ENCODE data around the gene MTHFS.

The MTHFS gene

DNA sequence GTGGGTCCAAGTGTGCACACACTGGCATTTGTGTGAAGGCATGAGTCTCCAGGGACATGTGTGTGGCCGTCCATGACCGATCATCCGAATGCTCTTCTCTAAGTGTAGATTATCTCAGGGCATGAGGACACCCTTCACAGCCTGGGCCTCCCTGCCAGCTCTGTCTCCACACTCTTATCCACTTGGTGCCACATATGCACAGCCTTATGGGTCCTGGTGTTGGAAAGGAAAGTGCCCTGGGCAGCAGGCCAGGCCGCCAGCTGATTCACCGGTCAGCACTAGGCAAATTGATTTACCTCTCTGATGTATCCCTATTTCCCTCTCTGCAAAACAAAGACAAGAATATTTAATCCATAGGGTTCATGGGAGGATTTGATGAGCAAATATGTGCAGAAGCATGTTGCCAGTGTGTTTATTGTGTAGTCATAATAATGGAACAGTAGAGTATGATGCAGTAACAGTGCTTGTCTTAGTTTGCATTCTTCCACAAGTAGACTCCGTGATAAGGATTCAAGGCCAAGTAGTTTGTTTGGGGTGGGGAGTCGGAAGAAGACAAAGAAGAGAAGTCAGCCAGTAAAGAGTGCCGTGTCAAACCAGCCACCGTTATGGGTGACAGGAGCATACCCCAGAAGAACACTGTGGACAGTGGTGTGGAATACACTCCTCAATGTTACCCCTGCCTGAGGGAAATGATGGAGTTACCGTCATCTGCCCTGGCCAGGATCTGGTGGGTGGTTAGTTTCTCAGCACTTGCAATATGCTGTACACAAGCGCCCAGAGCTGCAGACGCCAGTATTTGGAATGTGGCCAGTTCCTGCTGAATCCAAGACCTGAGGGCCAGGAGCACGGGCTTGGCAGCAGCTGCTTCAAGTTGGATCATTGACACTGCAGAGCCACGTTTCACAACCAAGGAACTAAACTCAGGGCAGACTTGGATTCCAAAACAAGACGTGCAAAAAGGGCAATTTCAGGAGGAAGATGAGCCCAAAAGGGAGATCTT is 85.1 kb downstream of the MTHFS start:
- DNase-seq: no peak

DNA sequence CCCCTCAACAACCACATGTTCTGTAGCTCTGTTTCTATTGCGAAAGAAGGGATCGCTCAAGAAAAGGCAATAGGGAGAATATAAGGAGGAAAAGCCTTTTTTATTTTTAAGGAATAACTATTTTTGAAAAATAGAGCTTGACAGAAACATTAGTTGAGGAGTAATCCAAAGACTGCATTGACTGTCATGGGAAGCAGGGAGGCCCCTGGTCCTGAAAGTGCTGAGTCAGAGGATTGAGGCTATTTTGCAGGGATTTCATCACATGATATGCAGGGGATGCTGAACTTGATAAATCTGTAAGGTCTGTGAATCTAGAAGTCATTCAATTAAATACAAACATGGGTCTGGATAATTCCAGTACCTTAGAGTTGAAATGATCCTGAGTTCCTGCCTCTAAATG is 92.0 kb downstream of the MTHFS start:
- no peak for DNase-seq

- DNase-seq: no peak
Observed at GRCh38 chr15:79798311-79798710, 98.5 kb downstream of the MTHFS start.

Data from activated CD4-positive, alpha-beta T cell treated with anti-CD3 and anti-CD28 coated beads, Interleukin-10, Interleukin-2, amounts not matched to agents 100 ng/mL and 50 ng/mL, durations not matched to agents 16 hours and 8 hours (primary cell).